CD14-positive monocyte (primary cell): Measurements from ENCODE around the gene SBF2. TPM values are rescaled to one million over a fixed set of nuclear protein-coding genes. Genes with fewer than 3 reads are reported as not detected.

Source experiments
- DNase-seq, 3 donors: peaks; one replicate each; pipeline ENCODE4 v3.0.0-alpha.2; 2011 to 2022
- H2AFZ ChIP-seq: 2 replicates; pipeline ENCODE4 v1.6.0; 2012; ENCODE audit warnings: mild to moderate bottlenecking, low read depth, low read length, inconsistent platforms; ENCODE audit not compliant: insufficient read depth, poor library complexity, severe bottlenecking
- H3K27ac ChIP-seq, 2 donors: 1 replicate in 1 of 2; 2 replicates in 1 of 2; pipeline ENCODE4 v1.5.1; 2012 to 2013; ENCODE audit warnings: low read length in 2 of 2, control low read depth in 1 of 2, inconsistent platforms in 1 of 2, low read depth in 1 of 2, mild to moderate bottlenecking in 1 of 2
- H3K27me3 ChIP-seq, 2 donors: one replicate each; pipeline versions ENCODE4 v1.6.0 to v1.6.1; 2011 to 2013; ENCODE audit warnings: low read length in 2 of 2; ENCODE audit not compliant: control insufficient read depth in 2 of 2, insufficient read depth in 2 of 2
- H3K36me3 ChIP-seq, 2 donors: replicated peaks in 1 of 2; 1 replicate in 1 of 2; 2 replicates in 1 of 2; pipeline versions ENCODE4 v1.5.1 to v1.6.1; 2012 to 2013; ENCODE audit warnings: low read length in 2 of 2, control low read depth in 1 of 2, inconsistent platforms in 1 of 2, mild to moderate bottlenecking in 1 of 2; ENCODE audit not compliant: insufficient read depth in 2 of 2, control insufficient read depth in 1 of 2
- H3K4me1 ChIP-seq, 2 donors: 1 replicate in 1 of 2; 2 replicates in 1 of 2; pipeline versions ENCODE4 v1.5.1 to v1.6.1; 2012 to 2013; ENCODE audit warnings: low read length in 2 of 2, control low read depth in 1 of 2, inconsistent platforms in 1 of 2, mild to moderate bottlenecking in 1 of 2, moderate library complexity in 1 of 2; ENCODE audit not compliant: insufficient read depth in 2 of 2, control insufficient read depth in 1 of 2
- H3K4me2 ChIP-seq: replicated peaks from 2 replicates; pipeline ENCODE3; 2012; ENCODE audit warnings: low read length, moderate library complexity, mild to moderate bottlenecking; ENCODE audit not compliant: poor library complexity, severe bottlenecking; ENCODE audit errors: extremely low read depth
- H3K4me3 ChIP-seq, 3 experiments: fragments of 200-600 bp in 1 of 3; sonication (generic) in 1 of 3; replicated peaks in 1 of 3; 1 replicate in 2 of 3; 2 replicates in 1 of 3; pipeline ENCODE4 v1.5.1; 2011 to 2013; ENCODE audit warnings: low read length in 3 of 3, mild to moderate bottlenecking in 3 of 3, control low read depth in 2 of 3, low read depth in 2 of 3, inconsistent platforms in 1 of 3, moderate library complexity in 1 of 3
- H3K79me2 ChIP-seq: 2 replicates; pipeline ENCODE4 v1.6.0; 2012; ENCODE audit warnings: mild to moderate bottlenecking, control low read depth, inconsistent platforms, low read length, moderate library complexity; ENCODE audit not compliant: insufficient read depth
- H3K9ac ChIP-seq: 2 replicates; pipeline ENCODE4 v1.6.0; 2017; ENCODE audit warnings: low read length, mild to moderate bottlenecking; ENCODE audit not compliant: insufficient read depth, poor library complexity, severe bottlenecking
- H3K9me3 ChIP-seq, 2 donors: replicated peaks in 1 of 2; 1 replicate in 1 of 2; 2 replicates in 1 of 2; pipeline versions ENCODE4 v1.5.1 to v1.6.1; 2012 to 2013; ENCODE audit warnings: low read length in 2 of 2, control low read depth in 1 of 2; ENCODE audit not compliant: control insufficient read depth in 1 of 2, insufficient read depth in 1 of 2
- H4K20me1 ChIP-seq: 2 replicates; pipeline ENCODE4 v1.6.0; 2012; ENCODE audit warnings: mild to moderate bottlenecking, low read length, control low read depth, moderate library complexity; ENCODE audit not compliant: insufficient read depth
- H3K27ac Mint-ChIP-seq, 7 donors: one replicate each; pipeline ENCODE4 v1.8.0; 2020; ENCODE audit warnings: mild to moderate bottlenecking in 7 of 7, mixed read lengths in 7 of 7, moderate library complexity in 6 of 7, inconsistent platforms in 2 of 7
- H3K27me3 Mint-ChIP-seq, 3 donors: one replicate each; pipeline ENCODE4 v1.8.0; 2021 to 2022; ENCODE audit warnings: low read depth in 3 of 3, mild to moderate bottlenecking in 3 of 3, mixed read lengths in 3 of 3, moderate library complexity in 3 of 3, inconsistent platforms in 1 of 3
- H3K36me3 Mint-ChIP-seq, 2 donors: one replicate each; pipeline ENCODE4 v1.8.0; 2020; ENCODE audit warnings: mixed read lengths in 2 of 2, inconsistent platforms in 1 of 2, mild to moderate bottlenecking in 1 of 2
- H3K4me1 Mint-ChIP-seq: one replicate; pipeline ENCODE4 v1.8.0; 2020; ENCODE audit warnings: mild to moderate bottlenecking, mixed read lengths
- H3K4me3 Mint-ChIP-seq, 2 donors: one replicate each; pipeline ENCODE4 v1.8.0; 2020; ENCODE audit warnings: mild to moderate bottlenecking in 2 of 2, mixed read lengths in 2 of 2, moderate library complexity in 1 of 2
- H3K9me3 Mint-ChIP-seq, 7 donors: one replicate each; pipeline ENCODE4 v1.8.0; 2020 to 2022; ENCODE audit warnings: mixed read lengths in 7 of 7, mild to moderate bottlenecking in 6 of 7, moderate library complexity in 6 of 7, inconsistent platforms in 2 of 7
- WGBS: methylation state at CpG from one replicate; pipeline ENCODE4 v1.1.5; 2013; ENCODE audit warnings: missing lambda C conversion rate; ENCODE audit not compliant: insufficient coverage; 5-methylcytosine and 5-hydroxymethylcytosine counted together
- intact Hi-C, 2 donors: fragments of 100-400 bp; cut with micrococcal nuclease; formaldehyde crosslinking; loops; one replicate each; pipeline versions ENCODE4 v1.15.0 to v1.15.1; 2023
- polyA plus RNA-seq, 3 donors: library from polyadenylated mRNA; depleted of rRNA in 1 of 3; unstranded in 2 of 3; stranded (reverse) in 1 of 3; fragments of 300-500 nt in 2 of 3; fragments of >200 nt in 1 of 3; fragmentation: Illumina TruSeq in 2 of 3; gene quantifications; 1 replicate in 2 of 3; 2 replicates in 1 of 3; pipeline ENCODE4 v1.2.3, GENCODE V29; 2012 to 2021
- TF ChIP-seq, protein P1 (sequence below): fragments of 200-600 bp; IDR thresholded peaks from one replicate; pipeline ENCODE4 v1.8.0; 2022; ENCODE audit warnings: antibody characterized with exemption, mild to moderate bottlenecking

Gene SBF2
- polyA plus RNA-seq, 3 donors, result 8.9 to 30.7 (median 16.4) TPM

DNA sequence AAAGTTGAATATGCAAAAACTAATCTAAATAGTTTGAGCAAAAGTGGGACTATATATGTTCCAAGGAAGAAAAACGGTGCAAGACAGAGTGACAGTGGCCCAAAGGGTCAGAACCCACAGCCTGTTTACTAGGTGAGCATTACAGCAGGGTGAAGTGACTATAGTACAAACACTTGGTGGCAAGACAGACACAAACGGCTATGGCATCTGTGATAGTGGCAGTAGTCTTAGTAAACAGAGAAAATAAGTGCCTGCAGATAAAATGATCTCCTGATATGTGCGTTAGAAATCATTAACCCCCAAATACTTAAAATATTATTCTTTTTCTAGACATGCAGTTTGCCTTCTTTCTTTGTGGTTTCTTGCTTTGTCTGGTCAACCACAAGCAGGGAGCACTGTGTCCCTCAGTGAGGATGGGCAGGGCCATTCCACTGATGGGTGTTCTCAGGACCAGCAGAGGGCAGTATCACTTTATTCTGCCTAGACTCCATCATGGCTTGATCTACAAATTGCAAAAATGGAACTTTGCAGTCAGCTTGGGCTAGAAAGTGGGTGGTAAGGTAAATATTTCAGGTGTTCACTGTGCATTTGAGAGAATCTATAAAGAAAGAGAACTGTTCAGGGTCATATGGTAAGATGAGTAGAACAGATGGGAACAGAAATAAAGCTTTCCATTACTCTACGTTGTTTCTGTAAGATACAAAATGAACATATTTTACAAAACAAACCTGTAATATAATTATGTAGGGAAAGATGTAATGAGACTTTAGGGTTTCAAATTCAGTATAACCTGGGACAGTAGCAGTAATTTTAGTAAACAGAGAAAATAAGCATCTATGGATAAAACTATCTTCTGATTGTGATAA, 431.9 kb downstream of the SBF2 start:
- H3K9ac ChIP-seq, result no peak overlapping the region
- peaks cover 3 to 16% of the 10 kb centered on the region in 2 donors for H3K36me3 ChIP-seq
- H3K4me1 ChIP-seq, result no peaks in the 10 kb centered on the region
- Mint-ChIP-seq H3K9me3 (no peaks in the 10 kb centered on the region), H3K27me3 (no peaks in the 10 kb centered on the region), H3K4me3 (no peak overlapping the region), H3K27ac (no peak overlapping the region), H3K4me1 (peaks cover 8% of the 10 kb centered on the region), H3K36me3 (peaks cover 5 to 8% of the 10 kb centered on the region in 2 donors)
- no peaks in the 10 kb centered on the region for H3K27me3 ChIP-seq
- no peaks in the 10 kb centered on the region for H3K9me3 ChIP-seq
- no peak overlapping the region for H3K4me3 ChIP-seq
- H3K27ac ChIP-seq, result no peak overlapping the region
- H2AFZ ChIP-seq, result no peak overlapping the region
- intact Hi-C loops, result loop anchor here in 1 of 2 donors (5.0 kb wide), 2 partner anchors 445 to 460 kb away; partner anchors contain the start of gene ADM
- WGBS, result 100% methylated on average over 1 of the region's 4 CpGs
- no peaks in the 10 kb centered on the region for H3K79me2 ChIP-seq
- H4K20me1 ChIP-seq, result no peaks in the 10 kb centered on the region
- H3K4me2 ChIP-seq, result no peak overlapping the region
- TF ChIP-seq, protein P1, sequence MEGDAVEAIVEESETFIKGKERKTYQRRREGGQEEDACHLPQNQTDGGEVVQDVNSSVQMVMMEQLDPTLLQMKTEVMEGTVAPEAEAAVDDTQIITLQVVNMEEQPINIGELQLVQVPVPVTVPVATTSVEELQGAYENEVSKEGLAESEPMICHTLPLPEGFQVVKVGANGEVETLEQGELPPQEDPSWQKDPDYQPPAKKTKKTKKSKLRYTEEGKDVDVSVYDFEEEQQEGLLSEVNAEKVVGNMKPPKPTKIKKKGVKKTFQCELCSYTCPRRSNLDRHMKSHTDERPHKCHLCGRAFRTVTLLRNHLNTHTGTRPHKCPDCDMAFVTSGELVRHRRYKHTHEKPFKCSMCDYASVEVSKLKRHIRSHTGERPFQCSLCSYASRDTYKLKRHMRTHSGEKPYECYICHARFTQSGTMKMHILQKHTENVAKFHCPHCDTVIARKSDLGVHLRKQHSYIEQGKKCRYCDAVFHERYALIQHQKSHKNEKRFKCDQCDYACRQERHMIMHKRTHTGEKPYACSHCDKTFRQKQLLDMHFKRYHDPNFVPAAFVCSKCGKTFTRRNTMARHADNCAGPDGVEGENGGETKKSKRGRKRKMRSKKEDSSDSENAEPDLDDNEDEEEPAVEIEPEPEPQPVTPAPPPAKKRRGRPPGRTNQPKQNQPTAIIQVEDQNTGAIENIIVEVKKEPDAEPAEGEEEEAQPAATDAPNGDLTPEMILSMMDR, result peak; percentile 78
- DNase-seq, result peak; percentile 30 to 55 (median 49)

DNA sequence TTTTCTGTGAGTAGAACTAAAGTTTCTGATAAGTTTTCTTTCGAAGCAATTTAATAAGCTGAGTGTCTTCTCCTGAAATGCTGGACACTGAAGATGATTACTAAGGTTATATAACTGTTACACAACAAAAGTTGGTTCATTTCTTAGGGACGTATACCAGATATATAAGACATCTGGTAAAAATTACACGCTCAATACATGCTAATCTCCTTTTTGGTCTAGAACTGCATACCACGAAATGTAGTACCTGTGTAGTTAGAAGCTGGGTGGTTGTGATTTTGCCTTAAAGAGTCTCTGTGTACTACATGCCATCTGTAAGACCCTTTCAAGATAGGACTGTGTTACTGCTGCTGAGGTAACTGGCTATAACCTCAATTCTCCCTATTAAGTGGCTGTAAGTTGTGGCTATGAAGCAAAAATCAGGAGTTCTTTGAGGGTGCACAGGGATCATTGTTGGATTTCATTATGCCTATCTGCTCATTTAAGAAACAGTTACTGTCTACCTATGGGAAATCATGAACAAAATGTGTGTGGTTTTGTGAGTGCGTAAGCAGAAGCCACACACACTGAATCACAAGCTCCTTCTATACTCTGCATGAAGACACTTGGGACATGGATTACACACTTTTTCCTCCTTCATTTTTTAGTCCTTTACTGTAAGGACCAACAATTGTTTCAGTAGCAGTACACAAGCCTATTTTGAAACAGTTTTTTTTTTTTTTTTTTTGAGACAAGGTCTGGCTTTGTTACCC, 434.3 kb downstream of the SBF2 start:
- H3K27me3 Mint-ChIP-seq, result no peaks in the 10 kb centered on the region
- no peak overlapping the region for H3K27ac ChIP-seq
- H3K4me1 Mint-ChIP-seq, result peaks cover 8% of the 10 kb centered on the region
- no peaks in the 10 kb centered on the region for H3K27me3 ChIP-seq
- no peak overlapping the region for H2AFZ ChIP-seq
- peaks cover 5 to 10% of the 10 kb centered on the region in 2 donors for H3K36me3 Mint-ChIP-seq
- no peak overlapping the region for H3K9ac ChIP-seq
- TF ChIP-seq, protein P1, result no peak
- WGBS, result no CpG with 5 or more reads among the region's 5 CpGs
- intact Hi-C loops, result loop anchor here (5.0 kb wide), 3 partner anchors 448 to 468 kb away; partner anchors contain the start of gene ADM (in 1 of the 2)
- H3K9me3 ChIP-seq, result no peaks in the 10 kb centered on the region
- H3K9me3 Mint-ChIP-seq, result no peaks in the 10 kb centered on the region
- H3K27ac Mint-ChIP-seq, result no peak overlapping the region
- no peak overlapping the region for H3K4me2 ChIP-seq
- H3K79me2 ChIP-seq, result no peaks in the 10 kb centered on the region
- no peak for DNase-seq
- no peaks in the 10 kb centered on the region for H4K20me1 ChIP-seq
- H3K36me3 ChIP-seq, result peaks cover 21 to 40% of the 10 kb centered on the region in 2 donors
- no peak overlapping the region for H3K4me3 Mint-ChIP-seq
- no peaks in the 10 kb centered on the region for H3K4me1 ChIP-seq
- H3K4me3 ChIP-seq, result no peak overlapping the region
